NCI-H1436 treated with DMSO at 0.1 percent for 48 hours (cell line): ENCODE data around the gene MRPL38.
"Not testable (repeated sequence)": the region's sequence is repeated elsewhere in the genome, so short reads cannot be mapped to it uniquely, and the experiment has no call there.

Experiments used
- DNase-seq: peaks from one replicate; lab custom pipeline; 2025; lab: John Stamatoyannopoulos, UW

The MRPL38 gene

GRCh38 chr17:75876190-75876937, 28.3 kb downstream of the MRPL38 start:
- DNase-seq = no peak

- DNase-seq = peak; percentile 63
These were observed 28.8 kb downstream of the MRPL38 start for GRCh38 chr17:75875940-75876189.

GRCh38 chr17:75875182-75875939, 29.3 kb downstream of the MRPL38 start:
- DNase-seq = no peak

GRCh38 chr17:75874323-75875181, 30.1 kb downstream of the MRPL38 start:
- DNase-seq = no peak

GRCh38 chr17:75873587-75874322, 30.9 kb downstream of the MRPL38 start:
- no peak for DNase-seq

GRCh38 chr17:75872434-75873351, 32.0 kb downstream of the MRPL38 start:
- DNase-seq = no peak

GRCh38 chr17:75870228-75870627, 34.5 kb downstream of the MRPL38 start:
- not testable (repeated sequence) for DNase-seq

GRCh38 chr17:75869282-75870141, 35.2 kb downstream of the MRPL38 start:
- DNase-seq = no peak

GRCh38 chr17:75868730-75869281, 35.9 kb downstream of the MRPL38 start:
- not testable (repeated sequence) for DNase-seq

- DNase-seq = not testable (repeated sequence)
These were observed 39.1 kb downstream of the MRPL38 start for GRCh38 chr17:75865404-75866188.

GRCh38 chr17:75864887-75865286, 39.8 kb downstream of the MRPL38 start:
- DNase-seq = not testable (repeated sequence)

GRCh38 chr17:75864448-75864871, 40.2 kb downstream of the MRPL38 start:
- DNase-seq = no peak

GRCh38 chr17:75861927-75862317, 42.8 kb downstream of the MRPL38 start:
- DNase-seq = no peak

- not testable (repeated sequence) for DNase-seq
These were observed 45.3 kb downstream of the MRPL38 start for GRCh38 chr17:75859358-75859757.

GRCh38 chr17:75856062-75856756, 48.5 kb downstream of the MRPL38 start:
- DNase-seq = no peak

- DNase-seq = peak; percentile 100
These were observed 49.2 kb downstream of the MRPL38 start, which contains the start of gene WBP2 for GRCh38 chr17:75855310-75856061. Gene WBP2, minus strand, starts transcription at chr17:75855335. Its CDS starts 38 bp downstream, at chr17:75855297.

- DNase-seq = no peak
These were observed 49.8 kb downstream of the MRPL38 start for GRCh38 chr17:75854881-75855309.
